Measurements from ENCODE around the gene GRIK2. TPM values are rescaled to one million over a fixed set of nuclear protein-coding genes. Genes with fewer than 3 reads are reported as not detected.

The GRIK2 gene
- total and polyA plus RNA-seq, 12 donors = 0.09 to 10.6 (median 1.9) TPM

GRCh38 chr6:101509536-101509935 lies 116.0 kb downstream of the GRIK2 start:
- Histone ChIP-seq H3K27ac (no peak overlapping the region), H3K36me3 (replicated peaks in 1 of 2) (no peaks in the 10 kb centered on the region), H3K4me1 (replicated peaks in 1 of 2) (no peaks in the 10 kb centered on the region), H3K9me3 (replicated peaks in 1 of 3) (no peaks in the 10 kb centered on the region), H3K27me3 (no peaks in the 10 kb centered on the region), H3K4me3 (no peak overlapping the region)
- no peak for TF ChIP-seq POLR2A (IDR thresholded peaks at IDR 0.05)
- TF ChIP-seq, protein P1, sequence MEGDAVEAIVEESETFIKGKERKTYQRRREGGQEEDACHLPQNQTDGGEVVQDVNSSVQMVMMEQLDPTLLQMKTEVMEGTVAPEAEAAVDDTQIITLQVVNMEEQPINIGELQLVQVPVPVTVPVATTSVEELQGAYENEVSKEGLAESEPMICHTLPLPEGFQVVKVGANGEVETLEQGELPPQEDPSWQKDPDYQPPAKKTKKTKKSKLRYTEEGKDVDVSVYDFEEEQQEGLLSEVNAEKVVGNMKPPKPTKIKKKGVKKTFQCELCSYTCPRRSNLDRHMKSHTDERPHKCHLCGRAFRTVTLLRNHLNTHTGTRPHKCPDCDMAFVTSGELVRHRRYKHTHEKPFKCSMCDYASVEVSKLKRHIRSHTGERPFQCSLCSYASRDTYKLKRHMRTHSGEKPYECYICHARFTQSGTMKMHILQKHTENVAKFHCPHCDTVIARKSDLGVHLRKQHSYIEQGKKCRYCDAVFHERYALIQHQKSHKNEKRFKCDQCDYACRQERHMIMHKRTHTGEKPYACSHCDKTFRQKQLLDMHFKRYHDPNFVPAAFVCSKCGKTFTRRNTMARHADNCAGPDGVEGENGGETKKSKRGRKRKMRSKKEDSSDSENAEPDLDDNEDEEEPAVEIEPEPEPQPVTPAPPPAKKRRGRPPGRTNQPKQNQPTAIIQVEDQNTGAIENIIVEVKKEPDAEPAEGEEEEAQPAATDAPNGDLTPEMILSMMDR (IDR thresholded peaks at IDR 0.05) = no peak
- no peak for DNase-seq
- intact Hi-C loops (cut with DNase I) = no loop called here

DNA sequence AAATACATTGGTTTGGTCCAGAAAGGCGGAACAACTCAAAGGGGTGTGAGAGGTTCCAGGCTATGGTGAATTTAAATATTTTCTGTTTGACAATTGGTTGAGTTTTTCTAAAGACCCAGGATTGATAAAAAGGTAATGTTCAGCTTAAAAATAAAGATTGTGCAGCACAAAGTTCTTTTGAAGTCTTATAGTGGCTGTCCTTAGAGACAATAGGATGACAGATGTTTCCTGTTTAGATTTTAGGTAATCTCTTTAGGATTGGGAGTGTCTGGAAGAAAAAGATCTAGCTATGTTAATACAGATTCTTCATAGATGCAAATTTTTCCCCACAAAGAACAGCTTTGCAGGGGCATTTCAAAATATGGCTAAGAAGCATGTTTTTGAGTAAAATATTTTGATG lies 119.7 kb downstream of the GRIK2 start:
- Histone ChIP-seq H3K4me1 (replicated peaks in 1 of 2) (no peaks in the 10 kb centered on the region), H3K36me3 (replicated peaks in 1 of 2) (no peaks in the 10 kb centered on the region), H3K27ac (no peak overlapping the region), H3K27me3 (no peaks in the 10 kb centered on the region), H3K9me3 (replicated peaks in 1 of 3) (no peaks in the 10 kb centered on the region), H3K4me3 (no peak overlapping the region)
- WGBS, 4 donors = 80 to 96% (median 91%) methylated on average over 1 of the region's 1 CpG
- TF ChIP-seq POLR2A (IDR thresholded peaks at IDR 0.05) = no peak
- TF ChIP-seq, protein P1 (IDR thresholded peaks at IDR 0.05) = no peak
- no peak for DNase-seq
- intact Hi-C loops (cut with DNase I) = no loop called here

DNA sequence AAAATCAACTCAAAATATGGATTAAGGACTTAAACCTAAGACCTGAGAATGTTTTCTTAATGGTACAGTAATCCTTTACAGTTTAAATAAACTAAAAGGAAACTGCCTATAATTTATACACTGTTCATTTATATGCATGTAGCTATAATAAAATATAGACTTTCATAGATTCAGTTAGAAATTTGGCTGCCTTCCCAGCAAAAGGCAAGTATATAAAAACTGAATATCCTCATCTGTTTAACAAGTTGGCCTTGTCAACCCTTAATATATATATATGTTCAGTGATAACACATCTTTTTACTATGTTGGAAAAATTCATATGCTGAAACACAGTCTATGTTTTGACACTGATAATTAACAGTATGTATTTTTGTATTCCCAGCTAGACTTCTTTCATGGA lies 123.1 kb downstream of the GRIK2 start:
- TF ChIP-seq, protein P1 (IDR thresholded peaks at IDR 0.05) = no peak
- no peak for TF ChIP-seq POLR2A (IDR thresholded peaks at IDR 0.05)
- Histone ChIP-seq H3K4me1 (replicated peaks in 1 of 2) (no peaks in the 10 kb centered on the region), H3K27me3 (no peaks in the 10 kb centered on the region), H3K36me3 (replicated peaks in 1 of 2) (no peaks in the 10 kb centered on the region), H3K9me3 (replicated peaks in 1 of 3) (no peaks in the 10 kb centered on the region), H3K4me3 (no peak overlapping the region), H3K27ac (no peak overlapping the region)
- DNase-seq = no peak
- intact Hi-C loops (cut with DNase I) = no loop called here

- H3K27me3 ChIP-seq = no peaks in the 10 kb centered on the region
- TF ChIP-seq, protein P1 (IDR thresholded peaks at IDR 0.05) = no peak
- TF ChIP-seq POLR2A (IDR thresholded peaks at IDR 0.05) = no peak
- H3K4me3 ChIP-seq = no peak overlapping the region
- intact Hi-C loops (cut with DNase I) = no loop called here
- no peak for DNase-seq
- H3K4me1 ChIP-seq (replicated peaks in 1 of 2) = no peaks in the 10 kb centered on the region
- WGBS, 4 donors = 72 to 96% (median 88%) methylated on average over 1 of the region's 1 CpG
- no peak overlapping the region for H3K27ac ChIP-seq
- no peaks in the 10 kb centered on the region for H3K36me3 ChIP-seq (replicated peaks in 1 of 2)
- H3K9me3 ChIP-seq (replicated peaks in 1 of 3) = no peaks in the 10 kb centered on the region
Observed at GRCh38 chr6:101517632-101518031, 124.1 kb downstream of the GRIK2 start.

Measured in adrenal gland (tissue), 12 donors.